ENCODE data around the gene ACSS1.

GRCh38 chr20:25062841-25063240, 4.9 kb upstream of the ACSS1 start:
- TF ChIP-seq LEF1 (IDR thresholded peaks at IDR 0.05; ENCODE audit: borderline replicate concordance) (no peak), CTBP1 (IDR thresholded peaks at IDR 0.05; ENCODE audit: borderline replicate concordance) (no peak), SUZ12 (IDR thresholded peaks at IDR 0.05) (no peak), BHLHE40 (IDR thresholded peaks at IDR 0.05; ENCODE audit: borderline replicate concordance) (no peak), FOXM1 (IDR thresholded peaks at IDR 0.05; ENCODE audit: borderline replicate concordance) (no peak), FOXK2 (IDR thresholded peaks at IDR 0.05) (no peak), FOXA1 (IDR thresholded peaks at IDR 0.05) (no peak), TARDBP (IDR thresholded peaks at IDR 0.05) (no peak)
- TF ChIP-seq, protein P1, sequence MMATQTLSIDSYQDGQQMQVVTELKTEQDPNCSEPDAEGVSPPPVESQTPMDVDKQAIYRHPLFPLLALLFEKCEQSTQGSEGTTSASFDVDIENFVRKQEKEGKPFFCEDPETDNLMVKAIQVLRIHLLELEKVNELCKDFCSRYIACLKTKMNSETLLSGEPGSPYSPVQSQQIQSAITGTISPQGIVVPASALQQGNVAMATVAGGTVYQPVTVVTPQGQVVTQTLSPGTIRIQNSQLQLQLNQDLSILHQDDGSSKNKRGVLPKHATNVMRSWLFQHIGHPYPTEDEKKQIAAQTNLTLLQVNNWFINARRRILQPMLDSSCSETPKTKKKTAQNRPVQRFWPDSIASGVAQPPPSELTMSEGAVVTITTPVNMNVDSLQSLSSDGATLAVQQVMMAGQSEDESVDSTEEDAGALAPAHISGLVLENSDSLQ (IDR thresholded peaks at IDR 0.05): no peak

Measured in HEK293T (cell line).